Ovary (tissue), 3 donors: ENCODE results near the gene MTFR2.

Experiments
- EP300 ChIP-seq: sonication (generic); formaldehyde crosslinking; IDR thresholded peaks from one replicate; pipeline ENCODE4 v1.6.1; 2017; ENCODE audit warnings: antibody characterized with exemption
- POLR2A ChIP-seq: fragments of 450-650 bp; IDR thresholded peaks from one replicate; pipeline ENCODE4 v1.6.1; 2017; ENCODE audit warnings: antibody characterized with exemption, mild to moderate bottlenecking, moderate library complexity
- TF ChIP-seq, protein P1 (sequence below), 3 donors: fragments of 450-650 bp in 2 of 3; fragments of 200-600 bp in 1 of 3; IDR thresholded peaks; one replicate each; pipeline versions ENCODE4 v1.5.1 to v1.8.0; 2016 to 2022; ENCODE audit warnings: antibody characterized with exemption in 3 of 3, mild to moderate bottlenecking in 1 of 3
- donor health status: DM: no; HTN: no; CAD: no.

DNA sequence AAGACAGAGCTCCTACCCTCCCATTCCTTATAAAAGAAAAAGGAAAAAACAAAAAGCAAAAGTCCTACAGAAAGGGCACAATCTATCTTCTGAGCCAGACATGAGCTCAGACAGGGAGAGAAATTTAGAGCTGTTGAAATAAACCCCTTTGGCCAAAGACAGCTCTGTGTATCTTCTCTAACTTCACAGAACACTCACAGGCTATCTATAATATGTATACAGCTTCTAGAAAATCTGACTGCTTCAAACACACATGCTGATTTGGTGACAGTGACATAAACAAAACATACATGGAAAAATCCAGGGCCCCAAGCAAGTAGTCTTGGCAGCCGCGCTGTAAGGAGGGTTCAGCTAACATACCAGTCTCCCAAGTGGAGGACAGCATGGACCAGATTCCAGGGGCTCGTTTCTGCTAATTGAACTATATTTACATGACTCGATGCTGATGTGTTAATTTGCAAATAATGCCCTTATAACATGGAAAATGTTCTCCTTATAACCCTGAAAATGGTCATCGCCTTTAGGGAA is 37.0 kb downstream of the MTFR2 start:
- no peak for TF ChIP-seq POLR2A
- TF ChIP-seq, protein P1, sequence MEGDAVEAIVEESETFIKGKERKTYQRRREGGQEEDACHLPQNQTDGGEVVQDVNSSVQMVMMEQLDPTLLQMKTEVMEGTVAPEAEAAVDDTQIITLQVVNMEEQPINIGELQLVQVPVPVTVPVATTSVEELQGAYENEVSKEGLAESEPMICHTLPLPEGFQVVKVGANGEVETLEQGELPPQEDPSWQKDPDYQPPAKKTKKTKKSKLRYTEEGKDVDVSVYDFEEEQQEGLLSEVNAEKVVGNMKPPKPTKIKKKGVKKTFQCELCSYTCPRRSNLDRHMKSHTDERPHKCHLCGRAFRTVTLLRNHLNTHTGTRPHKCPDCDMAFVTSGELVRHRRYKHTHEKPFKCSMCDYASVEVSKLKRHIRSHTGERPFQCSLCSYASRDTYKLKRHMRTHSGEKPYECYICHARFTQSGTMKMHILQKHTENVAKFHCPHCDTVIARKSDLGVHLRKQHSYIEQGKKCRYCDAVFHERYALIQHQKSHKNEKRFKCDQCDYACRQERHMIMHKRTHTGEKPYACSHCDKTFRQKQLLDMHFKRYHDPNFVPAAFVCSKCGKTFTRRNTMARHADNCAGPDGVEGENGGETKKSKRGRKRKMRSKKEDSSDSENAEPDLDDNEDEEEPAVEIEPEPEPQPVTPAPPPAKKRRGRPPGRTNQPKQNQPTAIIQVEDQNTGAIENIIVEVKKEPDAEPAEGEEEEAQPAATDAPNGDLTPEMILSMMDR (IDR thresholded peaks at IDR 0.05), result no peak
- no peak for TF ChIP-seq EP300
